WTC11 (cell line): Measurements from ENCODE around the gene EYS. TPM values are rescaled to one million over a fixed set of nuclear protein-coding genes. Genes with fewer than 3 reads are reported as not detected.

ENCODE experiments used
- ATAC-seq: fragments of 200-7000 bp; cut with Tn5 transposase; 2 replicates; pipeline ENCODE4 v1.10.0; 2021; ENCODE audit warnings: mild to moderate bottlenecking, moderate library complexity
- CTCF ChIA-PET: fragments of 300-600 bp; sonication (Branson Sonifier 250); formaldehyde crosslinking; loops from one replicate; lab custom pipeline; 2021; ENCODE audit warnings: antibody characterized with exemption; lab: Charles Lee
- POLR2A ChIA-PET: fragments of 350-600 bp; sonication (Branson Sonifier 250); formaldehyde crosslinking; loops from one replicate; lab custom pipeline; 2021; ENCODE audit warnings: antibody characterized with exemption; lab: Charles Lee
- DNase-seq: peaks from one replicate; pipeline ENCODE4 v3.0.0; 2021; ENCODE audit warnings: low spot score
- H3K27ac Mint-ChIP-seq: 2 replicates; pipeline ENCODE4 v1.8.0; 2021; ENCODE audit warnings: mixed read lengths
- H3K27me3 Mint-ChIP-seq: 2 replicates; pipeline ENCODE4 v1.8.0; 2021; ENCODE audit warnings: low read depth, mild to moderate bottlenecking, moderate library complexity, mixed read lengths
- H3K36me3 Mint-ChIP-seq: 2 replicates; pipeline ENCODE4 v1.8.0; 2021; ENCODE audit warnings: mixed read lengths
- H3K4me1 Mint-ChIP-seq: 2 replicates; pipeline ENCODE4 v1.8.0; 2022; ENCODE audit warnings: mixed read lengths
- H3K4me3 Mint-ChIP-seq: 2 replicates; pipeline ENCODE4 v1.8.0; 2021; ENCODE audit warnings: mild to moderate bottlenecking, moderate library complexity, mixed read lengths
- H3K9me3 Mint-ChIP-seq: 2 replicates; pipeline ENCODE4 v1.8.0; 2021; ENCODE audit warnings: mixed read lengths
- AR ChIP-seq: fragments of 250-450 bp; sonication (Bioruptor Pico); IDR thresholded peaks from 2 replicates; pipeline ENCODE4 v1.9.0; 2021; ENCODE audit warnings: mild to moderate bottlenecking
- ARID4B ChIP-seq: sonication (generic); formaldehyde crosslinking; IDR thresholded peaks from 2 replicates; pipeline ENCODE4 v1.8.0; 2023; ENCODE audit warnings: missing genetic modification reagents, mild to moderate bottlenecking, borderline replicate concordance
- CREM ChIP-seq: sonication (generic); formaldehyde crosslinking; IDR thresholded peaks from 2 replicates; pipeline ENCODE4 v1.8.1; 2022; ENCODE audit warnings: mild to moderate bottlenecking, missing genetic modification reagents, moderate library complexity
- E2F1 ChIP-seq: sonication (generic); formaldehyde crosslinking; IDR thresholded peaks from 2 replicates; pipeline ENCODE4 v1.8.0; 2022; ENCODE audit warnings: mild to moderate bottlenecking, missing genetic modification reagents
- EMX1 ChIP-seq: fragments of 250-450 bp; sonication (Bioruptor Pico); IDR thresholded peaks from 2 replicates; pipeline ENCODE4 v1.8.0; 2021; ENCODE audit warnings: mild to moderate bottlenecking
- ESRRA ChIP-seq: sonication (generic); formaldehyde crosslinking; IDR thresholded peaks from 2 replicates; pipeline ENCODE4 v1.8.1; 2022; ENCODE audit warnings: mild to moderate bottlenecking, missing genetic modification reagents, borderline replicate concordance
- FOXJ3 ChIP-seq: sonication (generic); formaldehyde crosslinking; IDR thresholded peaks from 2 replicates; pipeline ENCODE4 v1.9.0; 2021; ENCODE audit warnings: missing genetic modification reagents, mild to moderate bottlenecking, borderline replicate concordance
- HMGA2 ChIP-seq: fragments of 250-450 bp; sonication (Bioruptor Pico); IDR thresholded peaks from 2 replicates; pipeline ENCODE4 v1.4.0; 2021; ENCODE audit warnings: mild to moderate bottlenecking, moderate library complexity
- IRF2 ChIP-seq: sonication (generic); formaldehyde crosslinking; IDR thresholded peaks from 2 replicates; pipeline ENCODE4 v1.8.0; 2022; ENCODE audit warnings: low read depth, missing genetic modification reagents, borderline replicate concordance
- JAZF1 ChIP-seq: fragments of 250-450 bp; sonication (Bioruptor Pico); IDR thresholded peaks from 2 replicates; pipeline ENCODE4 v1.9.0; 2021; ENCODE audit warnings: moderate library complexity, mild to moderate bottlenecking, inconsistent platforms
- JUN ChIP-seq: sonication (generic); formaldehyde crosslinking; IDR thresholded peaks from 2 replicates; pipeline ENCODE4 v1.8.0; 2023; ENCODE audit warnings: mild to moderate bottlenecking, missing genetic modification reagents
- NFYB ChIP-seq: sonication (generic); formaldehyde crosslinking; conservative IDR thresholded peaks from 2 replicates; pipeline ENCODE4 v1.8.0; 2022; ENCODE audit warnings: low read depth, missing genetic modification reagents
- PRRX2 ChIP-seq: fragments of 250-450 bp; sonication (Bioruptor Pico); IDR thresholded peaks from 2 replicates; pipeline ENCODE4 v1.8.0; 2021; ENCODE audit warnings: mild to moderate bottlenecking
- SMAD3 ChIP-seq: sonication (generic); formaldehyde crosslinking; IDR thresholded peaks from 2 replicates; pipeline ENCODE4 v1.8.0; 2022; ENCODE audit warnings: missing genetic modification reagents, mild to moderate bottlenecking, borderline replicate concordance
- STAT6 ChIP-seq: sonication (generic); formaldehyde crosslinking; conservative IDR thresholded peaks from 2 replicates; pipeline ENCODE4 v1.8.1; 2023; ENCODE audit warnings: mild to moderate bottlenecking, low read depth, missing genetic modification reagents, moderate library complexity
- TP53 ChIP-seq: sonication (generic); formaldehyde crosslinking; IDR thresholded peaks from 2 replicates; pipeline ENCODE4 v1.8.1; 2023; ENCODE audit warnings: mild to moderate bottlenecking, missing genetic modification reagents
- ZNF263 ChIP-seq: sonication (generic); formaldehyde crosslinking; IDR thresholded peaks from 2 replicates; pipeline ENCODE4 v1.8.1; 2022; ENCODE audit warnings: low read depth, mild to moderate bottlenecking, moderate library complexity, missing genetic modification reagents
- ZNF532 ChIP-seq: fragments of 250-450 bp; sonication (Bioruptor Pico); IDR thresholded peaks from 2 replicates; pipeline ENCODE4 v1.9.0; 2021; ENCODE audit warnings: mild to moderate bottlenecking, borderline replicate concordance
- total RNA-seq: library from RNA; stranded (reverse); gene quantifications from 3 replicates; pipeline ENCODE4 v1.2.3, GENCODE V29; 2021

Gene EYS
- total RNA-seq, 1 experiment from 2014 or later, result not detected

- Mint-ChIP-seq H3K36me3 (no peaks in the 10 kb centered on the region), H3K4me1 (no peaks in the 10 kb centered on the region), H3K9me3 (no peaks in the 10 kb centered on the region), H3K27me3 (no peaks in the 10 kb centered on the region), H3K4me3 (no peak overlapping the region), H3K27ac (no peak overlapping the region)
- no peak for ATAC-seq
- POLR2A ChIA-PET, result interaction anchor here (0.6 kb wide), 1 partner anchor 10 kb away, joined by 11 read pairs; no protein-coding TSS in a partner anchor
- CTCF ChIA-PET, result interaction anchor here (1.1 kb wide), 1 partner anchor 17 kb away, joined by 3 read pairs; no protein-coding TSS in a partner anchor
- TF ChIP-seq NFYB (CRISPR knock-in tag), result no peak
- TF ChIP-seq AR, result no peak
- TF ChIP-seq HMGA2 (CRISPR knock-in tag), result no peak
- TF ChIP-seq EMX1, result no peak
- TF ChIP-seq TP53 (CRISPR knock-in tag), result no peak
- TF ChIP-seq JAZF1 (CRISPR knock-in tag), result no peak
- TF ChIP-seq ARID4B (CRISPR knock-in tag), result no peak
- no peak for TF ChIP-seq ZNF263 (CRISPR knock-in tag)
- no peak for TF ChIP-seq JUN (CRISPR knock-in tag)
- TF ChIP-seq STAT6 (CRISPR knock-in tag), result no peak
- no peak for DNase-seq
Measured at GRCh38 chr6:63926950-63927927, 1779.8 kb downstream of the EYS start.

GRCh38 chr6:63926258-63926780, 1780.7 kb downstream of the EYS start:
- ChIA-PET CTCF (no interaction called here), POLR2A (no interaction called here)
- Mint-ChIP-seq H3K36me3 (no peaks in the 10 kb centered on the region), H3K4me1 (no peaks in the 10 kb centered on the region), H3K9me3 (no peaks in the 10 kb centered on the region), H3K4me3 (no peak overlapping the region), H3K27ac (no peak overlapping the region), H3K27me3 (no peaks in the 10 kb centered on the region)
- ATAC-seq (no peak), DNase-seq (no peak)
- TF ChIP-seq SMAD3 (no peak), CREM (CRISPR knock-in tag) (no peak), ZNF532 (CRISPR knock-in tag) (no peak), FOXJ3 (CRISPR knock-in tag) (no peak), E2F1 (no peak), IRF2 (CRISPR knock-in tag) (no peak), PRRX2 (CRISPR knock-in tag) (no peak), ESRRA (CRISPR knock-in tag) (no peak)
